Neural cell (in vitro differentiated cells): ENCODE data around the gene CASP3. TPM values are rescaled to one million over a fixed set of nuclear protein-coding genes. Genes with fewer than 3 reads are reported as not detected.

Source experiments
- H2AFZ ChIP-seq: fragments of 200-600, 300-800 bp; sonication (generic), shearing (Covaris generic); 2 replicates; pipeline ENCODE4 v1.6.0; 2014; ENCODE audit warnings: low read depth, mild to moderate bottlenecking, antibody characterized with exemption, low read length, moderate library complexity
- H3F3A ChIP-seq: fragments of 200-600 bp; shearing (Covaris generic); 2 replicates; pipeline ENCODE4 v1.6.1; 2016; ENCODE audit warnings: mild to moderate bottlenecking, moderate library complexity, mixed read lengths, antibody characterized with exemption, low read length; ENCODE audit not compliant: insufficient read depth, poor library complexity, severe bottlenecking
- H3K27ac ChIP-seq: fragments of 200-600, 300-800 bp; sonication (generic), shearing (Covaris generic); 2 replicates; pipeline ENCODE4 v1.5.1; 2014; ENCODE audit warnings: mild to moderate bottlenecking, low read length, moderate library complexity
- H3K27me3 ChIP-seq: fragments of 300-800, 200-600 bp; sonication (generic), shearing (Covaris generic); 2 replicates; pipeline ENCODE4 v1.6.0; 2014; ENCODE audit warnings: mild to moderate bottlenecking, low read depth, low read length, moderate library complexity; ENCODE audit not compliant: insufficient read depth
- H3K36me3 ChIP-seq: fragments of 300-800, 200-600 bp; sonication (generic), shearing (Covaris generic); 2 replicates; pipeline ENCODE4 v1.5.1; 2014; ENCODE audit warnings: mild to moderate bottlenecking, antibody characterized with exemption, low read length, moderate library complexity; ENCODE audit not compliant: insufficient read depth
- H3K4me2 ChIP-seq: fragments of 300-800, 200-600 bp; sonication (generic), shearing (Covaris generic); 2 replicates; pipeline ENCODE4 v1.6.0; 2014; ENCODE audit warnings: mild to moderate bottlenecking, low read length
- H3K4me3 ChIP-seq: fragments of 300-800, 200-600 bp; sonication (generic), shearing (Covaris generic); 2 replicates; pipeline ENCODE4 v1.5.1; 2014; ENCODE audit warnings: mild to moderate bottlenecking, low read length, moderate library complexity
- H3K79me2 ChIP-seq: fragments of 200-600 bp; shearing (Covaris generic); replicated peaks from 2 replicates; pipeline ENCODE4 v1.6.0; 2014; ENCODE audit warnings: mild to moderate bottlenecking, low read length, moderate library complexity; ENCODE audit not compliant: insufficient read depth
- H3K9ac ChIP-seq: fragments of 300-800, 200-600 bp; sonication (generic), shearing (Covaris generic); 2 replicates; pipeline ENCODE4 v1.6.1; 2016; ENCODE audit warnings: mild to moderate bottlenecking, low read length, mixed read lengths
- H3K9me2 ChIP-seq: fragments of 200-600 bp; shearing (Covaris generic); 2 replicates; pipeline ENCODE4 v1.6.1; 2016; ENCODE audit warnings: mild to moderate bottlenecking, low read length, mixed read lengths; ENCODE audit not compliant: insufficient read depth
- H3K9me3 ChIP-seq: fragments of 200-600, 300-800 bp; sonication (generic), shearing (Covaris generic); 2 replicates; pipeline ENCODE4 v1.6.1; 2016; ENCODE audit warnings: mild to moderate bottlenecking, mixed run types, low read length, moderate library complexity, mixed read lengths
- H4K20me1 ChIP-seq: fragments of 200-600 bp; shearing (Covaris generic); 2 replicates; pipeline ENCODE4 v1.6.1; 2016; ENCODE audit warnings: mild to moderate bottlenecking, mixed run types; ENCODE audit not compliant: insufficient read depth
- EP300 ChIP-seq: fragments of 450-650 bp; conservative IDR thresholded peaks from 2 replicates; pipeline ENCODE4 v1.6.1; 2014; ENCODE audit warnings: antibody characterized with exemption, mild to moderate bottlenecking, moderate library complexity; ENCODE audit not compliant: poor library complexity, severe bottlenecking
- EZH2 ChIP-seq: fragments of 200-600, 300-800 bp; shearing (Covaris generic), sonication (generic); IDR thresholded peaks from 2 replicates; pipeline ENCODE4 v1.6.1; 2014; ENCODE audit warnings: antibody characterized with exemption, low read length, borderline replicate concordance, mild to moderate bottlenecking; ENCODE audit not compliant: insufficient read depth, poor library complexity, severe bottlenecking
- MXI1 ChIP-seq: fragments of 450-650 bp; conservative IDR thresholded peaks from 2 replicates; pipeline ENCODE4 v1.6.1; 2014; ENCODE audit warnings: antibody characterized with exemption, mild to moderate bottlenecking; ENCODE audit not compliant: poor library complexity, severe bottlenecking
- POLR2AphosphoS5 ChIP-seq: IDR thresholded peaks from 2 replicates; pipeline ENCODE4 v1.6.1; 2012
- RAD21 ChIP-seq: fragments of 450-650 bp; conservative IDR thresholded peaks from 2 replicates; pipeline ENCODE4 v1.6.1; 2014; ENCODE audit warnings: antibody characterized with exemption, mild to moderate bottlenecking, moderate library complexity
- SMC3 ChIP-seq: fragments of 450-650 bp; conservative IDR thresholded peaks from 2 replicates; pipeline ENCODE4 v1.6.1; 2014; ENCODE audit warnings: antibody characterized with exemption, mild to moderate bottlenecking, moderate library complexity; ENCODE audit not compliant: poor library complexity
- TAF1 ChIP-seq: IDR thresholded peaks from 2 replicates; pipeline ENCODE4 v1.6.1; 2012; ENCODE audit warnings: low read depth
- polyA plus RNA-seq: library from polyadenylated mRNA; depleted of rRNA; stranded (reverse); fragments of >200 nt; gene quantifications from 2 replicates; pipeline ENCODE4 v1.2.3, GENCODE V29; 2014
- TF ChIP-seq, protein P1 (sequence below): fragments of 450-650 bp; IDR thresholded peaks from 2 replicates; pipeline ENCODE4 v1.5.1; 2014; ENCODE audit warnings: antibody characterized with exemption, mild to moderate bottlenecking, moderate library complexity; ENCODE audit not compliant: poor library complexity, severe bottlenecking
- TF ChIP-seq, protein P2 (sequence below): IDR thresholded peaks from 2 replicates; pipeline ENCODE4 v1.6.1; 2012; ENCODE audit warnings: borderline replicate concordance

Gene CASP3
- polyA plus RNA-seq, 1 donor from 2014 or later, result 116 TPM

DNA sequence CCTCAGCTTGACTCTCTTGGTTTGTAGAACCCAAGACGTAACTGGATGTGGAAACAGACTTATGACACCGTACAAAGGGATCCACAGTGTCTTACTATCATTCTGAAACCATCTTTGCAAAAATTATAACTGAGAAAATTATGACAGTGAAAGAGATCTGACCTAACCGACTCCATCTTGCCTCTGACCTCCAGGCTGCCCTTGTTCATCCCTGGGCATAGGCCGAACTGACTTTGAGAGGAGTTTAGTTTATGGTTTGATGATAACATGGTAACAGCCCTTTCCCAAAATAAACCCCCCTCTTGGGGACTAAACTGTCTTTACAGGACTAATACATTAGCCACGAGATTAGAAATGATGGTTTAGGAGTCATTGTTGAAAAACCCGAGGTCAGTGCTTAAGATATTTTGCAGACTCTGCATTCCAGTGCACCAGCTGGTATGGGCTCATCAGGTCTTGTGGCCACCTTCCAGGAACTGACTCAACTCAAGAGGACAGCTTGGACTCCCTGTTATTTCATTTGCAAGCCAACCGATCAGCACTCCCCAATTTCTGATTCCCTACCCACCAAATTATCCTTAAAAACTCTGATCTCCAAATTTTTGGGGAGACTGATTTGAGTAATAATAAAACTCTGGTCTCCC, 49.6 kb downstream of the CASP3 start:
- no peak overlapping the region for H2AFZ ChIP-seq
- no peak overlapping the region for H3K4me3 ChIP-seq
- H4K20me1 ChIP-seq, result no peaks in the 10 kb centered on the region
- H3K9me3 ChIP-seq, result no peaks in the 10 kb centered on the region
- TF ChIP-seq, protein P1, sequence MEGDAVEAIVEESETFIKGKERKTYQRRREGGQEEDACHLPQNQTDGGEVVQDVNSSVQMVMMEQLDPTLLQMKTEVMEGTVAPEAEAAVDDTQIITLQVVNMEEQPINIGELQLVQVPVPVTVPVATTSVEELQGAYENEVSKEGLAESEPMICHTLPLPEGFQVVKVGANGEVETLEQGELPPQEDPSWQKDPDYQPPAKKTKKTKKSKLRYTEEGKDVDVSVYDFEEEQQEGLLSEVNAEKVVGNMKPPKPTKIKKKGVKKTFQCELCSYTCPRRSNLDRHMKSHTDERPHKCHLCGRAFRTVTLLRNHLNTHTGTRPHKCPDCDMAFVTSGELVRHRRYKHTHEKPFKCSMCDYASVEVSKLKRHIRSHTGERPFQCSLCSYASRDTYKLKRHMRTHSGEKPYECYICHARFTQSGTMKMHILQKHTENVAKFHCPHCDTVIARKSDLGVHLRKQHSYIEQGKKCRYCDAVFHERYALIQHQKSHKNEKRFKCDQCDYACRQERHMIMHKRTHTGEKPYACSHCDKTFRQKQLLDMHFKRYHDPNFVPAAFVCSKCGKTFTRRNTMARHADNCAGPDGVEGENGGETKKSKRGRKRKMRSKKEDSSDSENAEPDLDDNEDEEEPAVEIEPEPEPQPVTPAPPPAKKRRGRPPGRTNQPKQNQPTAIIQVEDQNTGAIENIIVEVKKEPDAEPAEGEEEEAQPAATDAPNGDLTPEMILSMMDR, result no peak
- no peaks in the 10 kb centered on the region for H3K36me3 ChIP-seq
- H3K27ac ChIP-seq, result no peak overlapping the region
- H3F3A ChIP-seq, result no peaks in the 10 kb centered on the region
- H3K9ac ChIP-seq, result no peak overlapping the region
- H3K4me2 ChIP-seq, result no peak overlapping the region
- H3K9me2 ChIP-seq, result no peaks in the 10 kb centered on the region
- H3K27me3 ChIP-seq, result no peaks in the 10 kb centered on the region
- no peaks in the 10 kb centered on the region for H3K79me2 ChIP-seq

DNA sequence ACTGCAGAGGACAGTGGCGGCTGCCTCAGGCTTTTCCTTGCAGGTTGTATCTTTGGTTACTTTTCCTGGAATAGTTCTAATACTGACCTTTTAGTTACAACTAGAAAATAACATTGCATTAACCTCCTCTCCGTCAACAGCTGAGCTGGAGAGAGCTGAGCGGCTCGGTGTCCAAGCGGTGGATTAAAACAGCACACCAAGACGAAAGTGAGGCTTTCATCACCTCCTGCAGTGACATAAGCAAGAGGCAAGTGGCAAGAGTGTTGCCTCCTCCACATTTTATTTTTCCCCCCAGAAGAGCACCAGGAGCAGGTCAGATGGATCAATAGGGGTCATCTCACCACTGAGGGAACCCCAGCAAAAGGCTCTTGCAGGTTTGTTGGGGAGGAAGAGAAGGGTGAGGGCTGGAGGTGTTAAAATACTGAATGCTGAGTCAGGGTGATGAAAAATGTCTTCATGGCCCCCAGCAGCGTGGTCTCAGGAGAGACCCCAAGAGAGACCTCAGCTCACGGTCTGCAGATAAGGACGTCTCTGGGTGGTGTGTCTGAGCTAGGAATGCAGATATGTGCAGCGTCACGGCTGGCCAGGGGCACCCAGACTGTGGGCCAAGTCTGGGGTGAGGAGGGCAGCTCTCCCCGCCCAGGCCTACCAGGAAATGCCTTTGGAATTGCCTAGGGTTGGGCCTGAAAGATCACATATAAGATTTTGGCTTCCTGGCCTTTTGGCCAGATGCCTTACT, 50.3 kb downstream of the CASP3 start:
- no peaks in the 10 kb centered on the region for H3F3A ChIP-seq
- H3K79me2 ChIP-seq, result no peaks in the 10 kb centered on the region
- no peak overlapping the region for H2AFZ ChIP-seq
- no peak overlapping the region for H3K27ac ChIP-seq
- no peaks in the 10 kb centered on the region for H3K9me2 ChIP-seq
- H3K9ac ChIP-seq, result no peak overlapping the region
- H3K9me3 ChIP-seq, result no peaks in the 10 kb centered on the region
- no peak overlapping the region for H3K4me2 ChIP-seq
- no peaks in the 10 kb centered on the region for H3K36me3 ChIP-seq
- H4K20me1 ChIP-seq, result no peaks in the 10 kb centered on the region
- no peaks in the 10 kb centered on the region for H3K27me3 ChIP-seq
- no peak overlapping the region for H3K4me3 ChIP-seq
- no peak for TF ChIP-seq MXI1
- no peak for TF ChIP-seq EP300
- TF ChIP-seq EZH2, result no peak
- TF ChIP-seq, protein P1, result no peak
- no peak for TF ChIP-seq POLR2AphosphoS5
- TF ChIP-seq TAF1, result no peak
- TF ChIP-seq SMC3, result no peak
- no peak for TF ChIP-seq RAD21
- TF ChIP-seq, protein P2, sequence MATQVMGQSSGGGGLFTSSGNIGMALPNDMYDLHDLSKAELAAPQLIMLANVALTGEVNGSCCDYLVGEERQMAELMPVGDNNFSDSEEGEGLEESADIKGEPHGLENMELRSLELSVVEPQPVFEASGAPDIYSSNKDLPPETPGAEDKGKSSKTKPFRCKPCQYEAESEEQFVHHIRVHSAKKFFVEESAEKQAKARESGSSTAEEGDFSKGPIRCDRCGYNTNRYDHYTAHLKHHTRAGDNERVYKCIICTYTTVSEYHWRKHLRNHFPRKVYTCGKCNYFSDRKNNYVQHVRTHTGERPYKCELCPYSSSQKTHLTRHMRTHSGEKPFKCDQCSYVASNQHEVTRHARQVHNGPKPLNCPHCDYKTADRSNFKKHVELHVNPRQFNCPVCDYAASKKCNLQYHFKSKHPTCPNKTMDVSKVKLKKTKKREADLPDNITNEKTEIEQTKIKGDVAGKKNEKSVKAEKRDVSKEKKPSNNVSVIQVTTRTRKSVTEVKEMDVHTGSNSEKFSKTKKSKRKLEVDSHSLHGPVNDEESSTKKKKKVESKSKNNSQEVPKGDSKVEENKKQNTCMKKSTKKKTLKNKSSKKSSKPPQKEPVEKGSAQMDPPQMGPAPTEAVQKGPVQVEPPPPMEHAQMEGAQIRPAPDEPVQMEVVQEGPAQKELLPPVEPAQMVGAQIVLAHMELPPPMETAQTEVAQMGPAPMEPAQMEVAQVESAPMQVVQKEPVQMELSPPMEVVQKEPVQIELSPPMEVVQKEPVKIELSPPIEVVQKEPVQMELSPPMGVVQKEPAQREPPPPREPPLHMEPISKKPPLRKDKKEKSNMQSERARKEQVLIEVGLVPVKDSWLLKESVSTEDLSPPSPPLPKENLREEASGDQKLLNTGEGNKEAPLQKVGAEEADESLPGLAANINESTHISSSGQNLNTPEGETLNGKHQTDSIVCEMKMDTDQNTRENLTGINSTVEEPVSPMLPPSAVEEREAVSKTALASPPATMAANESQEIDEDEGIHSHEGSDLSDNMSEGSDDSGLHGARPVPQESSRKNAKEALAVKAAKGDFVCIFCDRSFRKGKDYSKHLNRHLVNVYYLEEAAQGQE, result no peak
